Stimulated activated CD4-positive, alpha-beta T cell treated with anti-CD3 and anti-CD28 coated beads, Interleukin-15, amount 100 ng/mL, for 1 hour (primary cell): ENCODE data around the gene MRE11.
"Not testable (repeated sequence)": the region's sequence is repeated elsewhere in the genome, so short reads cannot be mapped to it uniquely, and the experiment has no call there.

Source experiments
- DNase-seq, 2 donors: peaks; one replicate each; pipeline ENCODE4 v3.0.0-alpha.2; 2020; ENCODE audit warnings: low read depth in 1 of 2, low spot score in 1 of 2

The MRE11 gene

DNA sequence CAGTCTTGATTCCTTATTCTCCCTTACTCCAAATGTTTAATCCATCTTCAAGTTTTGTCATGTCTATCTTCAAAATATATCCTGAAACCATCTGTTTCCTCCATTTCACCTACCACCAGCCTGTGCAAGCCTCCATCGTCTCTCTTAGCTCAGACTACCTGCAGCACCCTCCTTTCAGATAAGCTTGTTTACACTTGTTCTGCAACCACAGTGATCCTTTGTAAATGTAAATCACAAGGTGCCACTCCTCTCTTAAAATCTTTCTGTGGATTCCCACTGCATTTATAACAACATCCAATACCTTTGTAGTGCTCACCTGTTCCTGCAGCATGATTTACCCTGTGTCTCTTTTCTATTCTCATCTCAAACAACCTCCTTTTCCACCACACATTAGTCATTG lies 60.6 kb downstream of the MRE11 start:
- DNase-seq = no peak

DNA sequence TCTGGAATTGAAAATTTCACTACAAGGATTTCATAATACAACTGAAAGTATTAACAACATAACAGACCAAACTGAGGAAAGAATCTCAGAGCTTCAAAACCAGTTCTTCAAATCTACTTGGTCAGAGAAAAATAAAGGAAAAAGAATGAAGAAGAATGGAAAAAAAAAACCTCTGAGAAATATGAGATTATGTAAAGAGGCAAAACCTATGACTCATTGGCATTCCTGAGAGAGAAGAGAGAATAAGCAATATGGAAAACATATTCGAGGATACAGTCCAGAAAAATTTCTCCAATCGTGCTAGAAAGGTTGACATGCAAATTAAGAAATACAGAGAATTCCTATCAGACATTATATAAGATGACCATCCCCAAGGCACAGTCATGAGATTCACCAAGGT lies 69.0 kb downstream of the MRE11 start:
- DNase-seq = no peak

DNA sequence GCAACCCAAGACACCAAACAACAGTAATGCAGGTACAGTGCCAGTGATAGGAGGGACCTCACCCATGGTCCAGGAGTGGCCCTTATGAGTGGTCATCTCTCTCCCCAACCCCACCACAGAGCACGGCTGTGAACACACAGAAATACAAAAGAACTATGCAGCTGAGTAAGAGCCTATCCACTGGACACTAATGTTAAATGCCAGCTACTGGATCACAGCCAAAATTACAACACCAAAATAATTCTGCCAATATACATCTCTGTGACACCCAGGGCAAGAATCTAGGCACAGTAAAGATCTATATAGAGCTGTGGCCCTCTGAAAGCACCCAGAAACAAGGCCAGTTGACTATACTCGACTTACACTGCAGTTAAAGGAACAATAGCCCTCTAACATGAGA lies 69.6 kb downstream of the MRE11 start:
- no peak for DNase-seq

DNA sequence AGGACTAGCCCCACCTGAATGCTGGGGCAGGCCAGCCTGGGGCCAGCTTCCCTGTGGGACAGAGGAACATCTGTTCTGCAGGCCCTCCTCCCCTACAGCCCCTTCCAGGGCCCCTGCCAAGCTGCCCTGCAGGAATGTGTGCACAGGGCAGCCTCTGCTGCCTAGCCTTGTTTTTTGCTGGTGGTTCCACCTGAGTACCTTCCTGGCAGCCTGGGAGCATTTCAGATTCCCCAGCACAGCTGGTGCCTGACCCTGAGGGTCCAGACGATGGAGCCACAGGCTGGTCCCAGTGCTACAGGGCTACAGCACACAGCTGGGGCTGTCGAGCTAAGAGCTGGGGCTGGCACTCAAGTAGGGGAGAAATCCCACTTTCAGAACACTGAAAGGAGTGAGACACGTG lies 70.1 kb downstream of the MRE11 start:
- DNase-seq = no peak

DNA sequence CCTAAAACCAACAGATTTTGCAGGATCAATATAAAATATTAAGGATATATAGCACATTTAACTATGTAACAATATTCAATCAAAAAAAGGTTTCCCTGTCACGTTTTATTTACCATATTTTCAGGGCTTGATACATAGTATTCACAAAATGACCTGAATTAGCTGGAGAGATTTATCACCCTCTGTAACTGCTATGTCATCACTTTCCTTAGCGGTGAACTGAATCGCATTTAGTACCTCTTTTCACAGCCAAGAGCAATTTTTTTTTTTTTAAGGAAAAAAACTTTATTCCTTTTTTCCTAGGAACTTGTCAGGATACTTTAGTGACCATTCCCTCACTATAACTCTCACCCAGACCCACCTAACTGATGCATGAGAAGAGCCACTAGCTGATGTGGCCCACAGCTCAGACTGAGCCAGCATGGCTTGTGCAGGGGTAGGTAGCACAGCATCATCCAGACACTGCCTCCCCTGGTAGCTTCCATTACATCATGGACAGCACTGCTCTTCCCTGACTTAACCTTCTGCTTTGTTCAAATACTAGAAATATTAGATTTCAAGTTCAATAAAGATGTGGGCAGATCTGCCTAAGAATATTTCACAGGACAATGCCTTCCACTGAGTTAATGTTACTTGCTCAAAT lies 75.4 kb downstream of the MRE11 start:
- no peak for DNase-seq

DNA sequence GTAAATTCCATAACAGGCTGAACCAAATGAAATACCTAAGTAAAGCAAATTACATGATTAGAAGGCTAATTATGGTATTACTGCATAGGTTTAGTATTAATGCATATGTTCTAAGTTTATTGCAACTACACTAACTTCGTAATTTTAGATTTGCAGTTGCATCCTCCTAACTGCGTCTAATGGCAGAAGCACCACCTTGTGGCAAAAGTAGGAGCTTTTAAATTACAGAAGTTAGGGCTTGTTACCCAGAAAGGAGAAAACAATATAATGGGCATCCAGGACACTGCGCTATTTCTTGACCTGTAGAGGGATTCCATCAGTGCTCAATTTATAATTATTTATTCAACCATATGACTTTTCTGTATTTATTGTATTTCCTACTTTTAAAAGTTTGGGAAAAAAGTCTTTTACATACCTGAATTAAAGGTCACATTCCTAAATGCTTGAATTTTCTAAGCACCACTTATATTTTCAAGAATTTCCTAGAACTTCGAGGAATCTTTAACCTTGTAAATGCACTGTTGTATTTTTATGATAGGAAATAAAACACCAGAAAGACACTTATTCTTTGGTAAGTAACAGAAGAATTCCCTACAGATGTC lies 76.2 kb downstream of the MRE11 start:
- DNase-seq = no peak

DNA sequence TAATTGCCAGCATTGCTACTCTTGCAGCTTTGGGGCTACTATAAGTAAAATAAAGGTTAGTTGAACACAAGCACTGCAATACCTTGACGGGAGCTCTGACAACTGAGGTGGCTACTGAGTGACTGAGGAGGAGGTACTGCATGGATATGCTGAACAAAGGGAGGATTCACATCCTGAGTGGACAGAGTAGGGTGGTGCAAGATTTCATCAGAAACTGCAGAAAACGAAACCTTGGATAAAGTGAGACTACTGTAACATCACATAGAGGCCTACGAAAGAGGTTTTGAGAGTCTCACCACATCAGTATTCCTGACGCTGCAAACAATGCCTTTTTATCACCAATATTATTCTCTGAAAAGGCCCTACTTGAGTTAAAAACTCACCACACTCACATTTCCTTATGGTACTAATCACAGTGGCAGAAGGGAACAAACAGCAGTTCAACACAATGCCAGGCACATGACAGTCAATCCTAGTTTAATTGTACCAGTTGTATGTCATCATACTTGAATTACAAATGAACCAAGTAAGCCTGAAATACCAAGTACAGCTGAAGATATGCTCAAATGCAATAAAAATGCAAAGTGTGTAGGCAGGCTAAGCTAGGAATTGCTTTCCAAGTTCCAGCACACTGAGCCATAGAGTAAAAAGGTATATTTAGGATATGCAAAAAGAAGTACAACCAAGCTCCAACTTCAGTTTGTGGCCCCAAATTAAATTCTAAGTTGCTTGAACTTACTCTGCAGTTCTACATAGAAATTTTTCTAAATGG lies 88.4 kb downstream of the MRE11 start:
- no peak for DNase-seq

DNA sequence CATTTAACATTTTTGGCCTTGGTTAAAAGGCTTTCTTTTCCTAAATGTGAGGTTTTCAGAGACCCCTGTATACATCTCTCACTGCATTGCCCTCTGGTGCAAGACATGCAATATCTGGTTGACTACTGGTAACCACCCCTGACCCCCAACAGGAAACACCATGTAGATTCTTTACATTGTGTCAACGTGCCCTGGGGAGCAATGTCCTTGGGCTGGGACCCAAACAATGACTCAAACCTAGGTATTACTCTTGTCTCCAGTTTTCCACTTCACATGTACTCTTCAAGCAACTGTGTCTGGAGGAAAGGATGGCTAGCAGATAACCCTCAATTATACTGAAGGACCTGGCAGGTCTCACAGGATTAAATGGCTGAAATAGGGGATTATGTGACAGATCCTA lies 91.3 kb downstream of the MRE11 start:
- DNase-seq = no peak

DNA sequence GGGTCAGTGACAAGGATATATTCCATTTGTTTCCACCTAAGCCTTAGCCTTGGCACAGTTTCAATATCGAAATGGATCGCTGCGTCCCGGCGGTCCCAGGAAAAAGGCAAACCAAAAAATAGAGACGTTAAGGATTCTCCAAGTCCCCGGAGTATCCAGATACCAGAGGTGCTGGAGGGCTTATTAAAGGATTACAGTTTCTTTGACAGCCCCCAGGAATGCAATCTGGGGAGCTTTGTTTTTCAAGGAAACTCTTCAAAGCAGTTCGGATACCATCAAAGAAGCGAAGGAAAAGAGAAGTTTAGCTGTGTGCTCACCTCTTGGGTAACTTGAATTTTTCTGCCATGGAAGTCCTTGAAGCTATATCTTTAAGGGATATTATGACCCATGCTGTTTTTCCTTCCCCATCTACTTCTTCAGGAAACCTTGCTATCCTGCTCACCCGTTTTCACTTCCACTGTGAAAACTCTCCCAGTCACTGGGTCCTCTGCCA lies 91.8 kb downstream of the MRE11 start:
- no peak for DNase-seq

DNA sequence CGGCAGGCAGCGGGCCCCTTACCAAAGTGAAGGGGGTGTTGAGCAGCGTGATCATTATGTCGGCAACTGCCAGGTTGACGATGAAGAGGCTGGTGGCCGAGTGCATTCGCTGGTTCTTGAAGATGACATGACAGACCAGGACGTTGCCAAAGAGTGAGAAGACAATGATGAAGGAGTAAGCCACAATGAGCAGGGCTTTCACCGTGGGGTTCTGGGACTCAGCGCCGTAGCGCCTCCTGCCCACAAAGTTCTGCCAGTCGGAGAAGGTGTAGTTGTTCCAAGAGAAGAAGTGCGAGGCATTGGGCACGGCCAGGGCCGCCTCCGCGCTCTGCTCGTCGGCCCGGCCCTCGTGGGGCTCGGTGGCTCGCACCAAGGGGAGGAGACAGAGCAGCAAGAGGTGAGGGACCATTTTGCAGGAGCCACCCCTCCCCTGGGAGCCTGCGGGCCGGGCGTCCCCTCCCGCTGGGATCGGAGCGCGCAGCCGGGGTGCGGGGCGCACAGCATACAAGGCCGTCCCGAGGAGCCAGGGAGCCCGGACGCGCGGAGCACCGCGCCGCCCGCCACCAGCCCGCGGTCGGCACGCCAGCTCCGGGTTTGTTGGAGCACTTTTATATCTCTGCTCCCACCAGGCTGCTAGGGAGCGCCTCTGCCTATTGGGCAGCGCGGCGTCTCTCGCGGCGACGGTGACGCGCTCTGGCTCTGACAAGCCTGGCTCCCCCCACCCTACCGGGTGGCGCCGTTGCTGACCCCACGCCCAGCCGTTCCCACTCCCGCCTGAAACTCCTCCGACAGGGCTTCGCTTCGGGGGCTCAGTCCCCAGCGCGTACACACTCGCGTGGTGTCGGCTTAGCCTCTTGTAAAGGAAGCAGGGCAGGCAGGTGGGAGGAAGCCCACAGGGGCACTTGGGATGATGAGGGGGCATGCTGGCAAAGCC lies 92.5 kb downstream of the MRE11 start, which contains the start of gene GPR83:
Gene GPR83 (minus strand): TSS at position 581 of the 934 bp plus-strand sequence. CDS start 172 bp downstream, at position 409.
- DNase-seq = no peak

DNA sequence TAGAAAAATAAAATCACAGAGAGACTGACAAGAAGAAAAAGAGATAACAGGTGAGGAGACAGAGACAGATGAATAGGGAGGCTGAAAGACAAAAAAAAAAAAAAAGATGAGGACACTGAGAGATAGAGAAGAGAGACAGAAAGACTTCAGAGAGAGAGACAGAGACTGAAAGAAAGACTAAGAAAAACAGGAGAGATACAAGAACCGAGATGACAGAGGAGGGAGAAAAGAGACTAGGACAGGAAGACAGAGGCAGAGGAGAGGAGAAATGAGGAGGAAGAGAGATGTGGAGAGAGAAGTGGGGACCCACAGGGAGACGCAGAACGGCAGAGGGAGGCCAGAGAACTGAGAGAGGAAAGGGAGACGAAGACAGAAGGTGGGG lies 93.2 kb downstream of the MRE11 start:
- DNase-seq = no peak

DNA sequence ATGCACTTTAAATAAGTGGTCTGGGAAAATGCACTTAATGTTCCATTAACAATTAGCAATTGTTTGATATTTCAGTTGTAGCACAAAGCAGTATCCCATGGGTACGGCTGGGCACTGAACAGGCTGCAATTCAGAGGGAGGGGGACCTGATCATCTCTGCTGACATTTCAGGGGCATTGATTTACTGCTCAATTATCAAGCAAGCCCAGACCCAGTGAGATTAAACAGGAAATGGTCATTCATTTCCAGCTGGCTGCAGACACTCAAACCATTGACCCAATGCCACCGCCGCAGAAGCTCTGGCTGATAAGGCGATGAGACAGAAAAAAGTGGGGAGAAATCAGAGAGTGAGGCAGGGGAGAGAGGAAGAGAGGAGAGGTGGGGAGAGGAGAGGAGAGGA lies 93.6 kb downstream of the MRE11 start:
- DNase-seq = no peak

DNA sequence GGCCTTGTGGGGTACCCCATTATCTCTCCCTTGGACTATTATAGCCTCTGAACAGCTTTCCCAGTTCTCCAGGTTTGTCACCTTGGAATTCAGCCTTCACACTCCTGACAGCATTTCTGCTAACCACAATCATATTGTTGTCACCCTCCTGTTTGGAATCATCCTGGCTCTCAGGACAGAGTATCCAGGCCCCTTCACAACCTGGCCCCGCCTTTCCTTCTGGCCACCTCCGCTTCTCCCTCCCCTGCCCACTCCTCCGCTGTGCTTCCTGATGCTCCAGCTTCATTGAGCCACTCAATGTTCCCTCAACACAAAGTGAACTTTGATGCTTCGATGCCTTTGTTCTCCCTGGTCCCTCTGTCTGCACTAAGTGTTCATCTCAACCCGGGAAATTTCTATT lies 95.5 kb downstream of the MRE11 start:
- no peak for DNase-seq

DNA sequence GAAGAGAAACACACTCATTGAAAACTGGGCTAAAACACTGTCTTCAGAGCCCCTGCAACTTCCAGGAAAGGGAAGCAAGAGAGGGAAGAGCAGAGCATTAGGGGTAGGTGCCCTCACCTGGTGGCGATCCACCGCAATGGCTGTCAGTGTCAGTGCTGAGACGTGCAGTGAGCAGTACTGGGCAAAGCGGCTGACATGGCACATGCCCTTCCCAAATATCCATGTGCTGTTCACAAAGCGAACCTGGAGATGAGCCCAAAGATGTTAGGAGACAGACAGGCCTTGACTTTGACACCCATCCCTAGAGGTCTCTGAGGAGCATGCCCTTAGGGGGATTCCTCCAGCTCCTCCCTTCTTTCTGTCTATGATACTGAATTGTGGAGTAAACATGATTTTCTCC lies 97.4 kb downstream of the MRE11 start:
- DNase-seq = no peak

DNA sequence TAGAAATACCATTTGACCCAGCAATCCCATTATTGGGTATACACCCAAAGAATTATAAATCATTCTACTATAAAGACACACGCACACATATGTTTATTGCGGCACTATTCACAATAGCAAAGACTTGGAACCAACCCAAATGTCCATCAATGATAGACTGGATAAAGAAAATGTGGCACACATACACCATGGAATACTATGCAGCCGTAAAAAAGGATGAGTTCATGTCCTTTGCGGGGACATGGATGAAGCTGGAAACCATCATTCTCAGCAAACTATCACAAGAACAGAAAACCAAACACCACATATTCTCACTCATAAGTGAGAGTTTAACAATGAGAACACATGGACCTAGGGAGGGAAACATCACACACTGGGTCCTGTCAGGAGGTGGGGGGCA lies 101.7 kb downstream of the MRE11 start:
- not testable (repeated sequence) for DNase-seq

DNA sequence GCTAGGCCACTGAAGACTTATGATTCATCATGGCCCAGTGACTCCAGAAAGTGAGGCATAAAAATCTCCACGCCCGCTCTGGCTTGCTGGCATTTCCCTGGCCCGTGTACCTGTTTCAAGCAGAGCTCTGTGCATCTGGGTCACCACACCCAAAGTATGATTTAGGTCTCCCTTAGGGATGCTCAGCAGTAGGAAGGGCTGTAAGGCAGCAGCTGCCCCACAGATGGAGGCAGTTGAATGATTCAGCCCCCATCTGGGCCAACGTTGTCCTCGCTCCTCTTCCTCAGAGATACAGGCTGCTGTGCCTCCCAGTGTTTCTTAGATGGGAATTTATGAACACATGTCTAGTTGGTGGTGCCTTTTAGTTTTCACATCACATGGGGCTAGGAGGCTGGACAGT lies 114.0 kb downstream of the MRE11 start:
- DNase-seq = no peak

DNA sequence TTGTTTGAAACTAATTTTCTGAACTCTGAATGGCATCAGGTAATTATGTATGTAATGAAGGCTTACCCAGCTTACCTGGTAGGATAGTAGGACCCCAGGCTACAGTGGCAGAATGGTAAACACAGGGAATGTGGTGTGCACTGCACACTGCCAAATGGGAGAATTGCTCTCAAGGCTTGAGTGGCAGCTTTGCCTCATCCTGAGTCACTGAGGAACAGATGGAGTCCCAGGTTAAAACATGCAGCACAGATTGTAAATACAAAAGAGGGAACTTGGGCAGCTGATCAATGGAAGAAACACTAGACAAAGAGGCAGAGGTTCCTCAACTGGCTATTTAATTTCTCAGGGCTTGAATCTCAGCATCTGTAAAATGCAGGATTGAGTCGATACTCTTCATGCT lies 116.8 kb downstream of the MRE11 start:
- DNase-seq = no peak

DNA sequence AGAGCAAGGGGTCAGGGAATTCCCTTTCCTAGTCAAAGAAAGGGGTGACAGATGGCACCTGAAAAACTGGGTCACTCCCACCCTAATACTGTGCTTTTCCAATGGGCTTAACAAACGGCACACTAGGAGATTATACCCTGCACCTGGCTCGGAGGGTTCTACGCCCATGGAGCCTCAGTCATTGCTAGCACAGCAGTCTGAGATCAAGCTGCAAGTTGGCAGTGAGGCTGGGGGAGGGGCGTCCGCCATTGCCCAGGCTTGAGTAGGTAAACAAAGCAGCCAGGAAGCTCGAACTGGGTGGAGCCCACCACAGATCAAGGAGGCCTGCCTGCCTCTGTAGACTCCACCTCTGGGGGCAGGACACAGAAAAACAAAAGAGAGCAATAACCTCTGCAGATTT lies 123.1 kb downstream of the MRE11 start:
- DNase-seq = not testable (repeated sequence)
